ENCODE measurements around the gene AGBL4.

AGBL4 gene

DNA sequence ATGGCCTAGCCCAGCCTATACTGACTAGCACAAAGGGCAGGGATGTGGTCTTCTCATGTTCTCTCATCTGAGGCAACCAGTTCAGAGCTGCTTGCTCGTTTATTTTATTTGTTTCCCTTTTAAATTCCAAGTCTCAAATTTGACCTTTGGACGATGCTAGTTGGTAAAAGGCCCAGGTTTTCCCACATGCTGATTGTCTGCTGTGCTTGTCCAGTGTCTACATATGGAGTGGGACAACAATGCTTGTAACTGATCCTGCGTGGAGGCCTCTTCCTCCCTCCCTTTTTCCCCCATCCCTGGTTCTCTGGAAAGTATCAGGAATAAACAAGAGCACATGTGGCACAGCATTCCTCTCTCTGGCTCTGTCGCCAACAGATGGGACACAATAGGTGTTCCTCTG, 1213.0 kb downstream of the AGBL4 start:
- peak; percentile 8 for DNase-seq (ENCODE audit: low read depth, low spot score)
- no peak overlapping the region for H3K4me3 ChIP-seq (ENCODE audit: low read depth, low read length)
- in situ Hi-C loops (cut with HindIII; ENCODE audit: low sequenced_read_pairs) = no loop called here
- TF ChIP-seq, protein P1, sequence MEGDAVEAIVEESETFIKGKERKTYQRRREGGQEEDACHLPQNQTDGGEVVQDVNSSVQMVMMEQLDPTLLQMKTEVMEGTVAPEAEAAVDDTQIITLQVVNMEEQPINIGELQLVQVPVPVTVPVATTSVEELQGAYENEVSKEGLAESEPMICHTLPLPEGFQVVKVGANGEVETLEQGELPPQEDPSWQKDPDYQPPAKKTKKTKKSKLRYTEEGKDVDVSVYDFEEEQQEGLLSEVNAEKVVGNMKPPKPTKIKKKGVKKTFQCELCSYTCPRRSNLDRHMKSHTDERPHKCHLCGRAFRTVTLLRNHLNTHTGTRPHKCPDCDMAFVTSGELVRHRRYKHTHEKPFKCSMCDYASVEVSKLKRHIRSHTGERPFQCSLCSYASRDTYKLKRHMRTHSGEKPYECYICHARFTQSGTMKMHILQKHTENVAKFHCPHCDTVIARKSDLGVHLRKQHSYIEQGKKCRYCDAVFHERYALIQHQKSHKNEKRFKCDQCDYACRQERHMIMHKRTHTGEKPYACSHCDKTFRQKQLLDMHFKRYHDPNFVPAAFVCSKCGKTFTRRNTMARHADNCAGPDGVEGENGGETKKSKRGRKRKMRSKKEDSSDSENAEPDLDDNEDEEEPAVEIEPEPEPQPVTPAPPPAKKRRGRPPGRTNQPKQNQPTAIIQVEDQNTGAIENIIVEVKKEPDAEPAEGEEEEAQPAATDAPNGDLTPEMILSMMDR (IDR thresholded peaks at IDR 0.05; ENCODE audit: low read depth, low read length) = no peak

DNA sequence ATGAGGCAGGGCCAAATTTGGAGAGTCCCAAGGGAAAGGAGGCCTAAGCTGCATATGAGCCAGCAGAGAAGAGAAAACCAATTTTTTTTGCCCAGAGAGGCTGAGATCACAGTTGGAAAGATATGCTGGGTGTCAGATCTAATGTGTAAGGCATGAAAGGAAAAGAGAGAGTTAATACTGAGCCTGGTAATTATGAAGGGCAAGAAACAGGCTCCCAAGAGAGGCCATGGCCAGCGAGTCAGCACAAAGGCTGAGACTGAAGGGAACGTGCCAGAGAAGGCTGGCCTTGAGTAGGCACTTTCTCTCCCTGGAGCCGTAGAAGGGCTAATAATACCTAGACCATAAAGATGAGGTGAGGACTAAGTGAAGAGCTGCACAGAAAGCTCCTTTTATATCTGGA, 1215.3 kb downstream of the AGBL4 start:
- no peak overlapping the region for H3K4me3 ChIP-seq (ENCODE audit: low read depth, low read length)
- TF ChIP-seq, protein P1 (IDR thresholded peaks at IDR 0.05; ENCODE audit: low read depth, low read length) = no peak
- in situ Hi-C loops (cut with HindIII; ENCODE audit: low sequenced_read_pairs) = no loop called here
- DNase-seq (ENCODE audit: low read depth, low spot score) = no peak

DNA sequence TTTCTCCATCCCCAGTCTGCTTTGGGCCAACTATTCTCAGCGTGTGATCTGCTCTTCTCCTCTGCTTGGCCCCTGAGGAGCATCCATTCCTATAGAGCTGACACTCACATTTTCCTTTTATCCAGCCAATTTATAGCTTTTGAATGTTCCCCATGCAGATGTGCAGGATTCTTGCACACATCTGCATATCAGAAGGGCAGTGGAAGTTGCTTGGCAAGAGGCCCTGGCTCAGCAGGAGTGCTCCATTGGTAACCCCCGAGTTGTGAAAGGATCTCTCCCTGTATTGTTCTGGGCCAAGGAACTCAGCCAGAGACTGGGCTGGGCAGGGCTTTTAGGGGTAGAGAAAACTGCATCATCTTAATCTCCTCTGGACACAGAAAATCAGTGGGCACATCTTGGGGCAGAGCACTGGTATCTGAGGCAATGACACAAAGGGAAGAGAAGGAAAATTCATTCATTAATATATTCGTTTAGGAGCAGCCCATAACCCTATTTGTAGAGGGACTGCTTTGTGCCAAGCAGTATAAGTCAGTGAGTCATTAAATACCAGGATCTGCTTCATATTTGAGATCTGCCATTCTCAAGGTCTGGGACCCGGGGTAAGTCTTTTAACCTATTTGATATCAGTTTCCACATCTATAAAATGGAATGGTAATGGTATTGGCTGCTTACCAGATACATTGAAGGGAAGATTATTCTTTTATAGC, 1216.0 kb downstream of the AGBL4 start:
- in situ Hi-C loops (cut with HindIII; ENCODE audit: low sequenced_read_pairs) = no loop called here
- TF ChIP-seq, protein P1 (IDR thresholded peaks at IDR 0.05; ENCODE audit: low read depth, low read length) = no peak
- DNase-seq (ENCODE audit: low read depth, low spot score) = no peak

DNA sequence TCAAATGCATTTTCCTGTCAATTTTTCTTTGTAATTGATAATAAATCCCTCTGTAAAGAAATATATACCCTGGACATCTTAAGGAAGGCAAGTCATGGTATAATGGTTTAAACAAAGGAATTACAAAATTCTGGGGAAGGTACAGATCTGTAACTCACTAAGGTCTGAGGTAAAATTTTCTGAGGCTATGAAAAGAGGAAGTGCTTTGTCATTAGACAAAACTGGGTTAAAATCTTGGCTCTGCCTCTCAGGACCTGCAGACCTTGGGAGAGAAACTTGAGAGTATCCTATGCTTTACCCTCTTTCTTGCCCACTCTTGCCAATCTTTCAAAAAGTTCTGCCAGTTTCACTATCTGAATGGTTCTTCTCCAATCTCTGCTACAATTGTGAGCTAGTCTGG, 1220.3 kb downstream of the AGBL4 start:
- DNase-seq (ENCODE audit: low read depth, low spot score) = no peak
- H3K4me3 ChIP-seq (ENCODE audit: low read depth, low read length) = no peak overlapping the region
- in situ Hi-C loops (cut with HindIII; ENCODE audit: low sequenced_read_pairs) = no loop called here
- TF ChIP-seq, protein P1 (IDR thresholded peaks at IDR 0.05; ENCODE audit: low read depth, low read length) = no peak

More for the DNA sequence above, 1216.0 kb downstream of the AGBL4 start:
- H3K4me3 ChIP-seq (ENCODE audit: low read depth, low read length) = no peak overlapping the region

DNA sequence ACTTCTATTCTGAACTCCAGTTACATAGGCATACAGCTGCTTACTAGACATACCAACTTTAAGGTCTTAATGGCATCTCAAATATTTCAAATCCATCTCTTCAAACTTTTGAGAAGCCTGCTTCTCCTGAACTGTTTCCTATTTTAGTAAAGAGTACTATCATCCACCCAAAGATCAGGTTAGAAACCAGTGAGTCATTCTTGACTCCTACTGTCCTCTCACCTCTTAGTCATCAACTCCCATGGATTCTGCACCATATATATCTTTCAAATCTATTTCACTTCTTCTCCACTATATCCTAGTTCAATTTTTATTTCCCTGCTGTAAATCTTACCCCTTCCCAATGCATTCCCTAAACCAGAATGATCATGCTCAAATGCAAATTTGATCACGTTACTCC, 1228.9 kb downstream of the AGBL4 start:
- in situ Hi-C loops (cut with HindIII; ENCODE audit: low sequenced_read_pairs) = no loop called here
- TF ChIP-seq, protein P1 (IDR thresholded peaks at IDR 0.05; ENCODE audit: low read depth, low read length) = no peak
- no peak overlapping the region for H3K4me3 ChIP-seq (ENCODE audit: low read depth, low read length)
- DNase-seq (ENCODE audit: low read depth, low spot score) = no peak

DNA sequence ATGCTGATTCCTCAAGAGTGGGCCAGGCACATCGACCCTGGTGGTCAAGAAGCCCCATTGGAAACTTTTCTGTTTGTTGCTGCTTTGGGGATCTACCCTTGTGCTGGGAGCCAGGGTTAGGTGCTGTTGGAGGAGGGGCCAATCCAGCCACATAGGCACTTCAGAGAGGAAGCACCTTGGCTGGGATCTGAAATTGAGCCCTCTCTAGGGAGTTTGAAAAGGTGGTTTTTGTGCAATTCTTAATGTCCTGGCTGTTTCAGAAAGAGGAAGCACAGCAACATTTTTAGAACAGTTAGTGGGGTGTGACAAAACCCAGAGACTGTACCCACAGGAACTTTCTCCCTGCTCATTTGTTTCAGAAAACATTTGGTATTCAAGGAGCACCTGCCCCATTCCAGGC, 1229.9 kb downstream of the AGBL4 start:
- no peak for DNase-seq (ENCODE audit: low read depth, low spot score)
- in situ Hi-C loops (cut with HindIII; ENCODE audit: low sequenced_read_pairs) = no loop called here
- TF ChIP-seq, protein P1 (IDR thresholded peaks at IDR 0.05; ENCODE audit: low read depth, low read length) = no peak
- H3K4me3 ChIP-seq (ENCODE audit: low read depth, low read length) = no peak overlapping the region
